ENCODE results near the gene USP48.
"Not testable (repeated sequence)": the region's sequence is repeated elsewhere in the genome, so short reads cannot be mapped to it uniquely, and the experiment has no call there.

USP48 gene

GRCh38 chr1:21702780-21703179 is 80.2 kb downstream of the USP48 start:
- no peak overlapping the region for H3K4me3 ChIP-seq (ENCODE audit: low read depth, low read length)

GRCh38 chr1:21701401-21701800 is 81.5 kb downstream of the USP48 start:
- no peak overlapping the region for H3K4me3 ChIP-seq (ENCODE audit: low read depth, low read length)

DNA sequence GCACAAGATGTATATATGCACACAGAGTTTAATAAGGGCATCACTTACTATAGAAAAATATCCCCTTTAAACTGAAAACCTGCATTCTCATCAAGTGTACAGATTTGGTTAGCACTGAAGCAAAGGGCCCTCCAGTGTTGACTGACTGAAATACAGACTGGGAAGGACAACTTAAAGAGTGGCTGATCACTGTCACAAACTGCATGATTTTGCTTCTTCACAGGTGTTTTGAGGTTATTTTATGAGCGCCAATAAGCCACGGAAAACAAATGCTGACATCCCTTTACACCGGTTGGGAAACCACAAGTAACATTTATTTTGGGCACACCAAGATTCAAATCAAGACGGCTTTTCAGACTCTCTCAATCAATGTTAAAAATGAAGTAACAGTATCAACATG is 82.9 kb downstream of the USP48 start:
- H3K4me3 ChIP-seq (ENCODE audit: low read depth, low read length) = no peak overlapping the region

DNA sequence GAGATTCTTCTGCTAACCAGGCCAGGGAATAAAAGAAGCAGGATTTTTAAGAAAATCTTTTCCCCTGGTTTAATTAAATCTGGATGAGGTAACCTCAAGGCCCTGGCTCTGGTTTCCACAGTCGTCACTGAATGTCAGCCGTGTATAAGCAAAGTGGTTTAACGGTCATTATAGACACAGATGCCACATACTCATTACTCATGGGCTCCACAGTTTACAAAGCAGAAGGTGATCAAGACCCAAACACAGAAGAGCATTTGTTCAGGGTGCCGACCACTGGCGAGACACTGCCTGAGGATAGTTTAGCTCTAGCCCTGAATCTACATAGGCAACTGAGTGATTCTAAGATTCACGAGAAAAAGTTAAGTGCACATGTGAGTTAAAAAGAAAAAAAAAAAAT is 86.0 kb downstream of the USP48 start:
- H3K4me3 ChIP-seq (ENCODE audit: low read depth, low read length) = no peak overlapping the region

GRCh38 chr1:21693732-21694131 is 89.2 kb downstream of the USP48 start:
- no peak overlapping the region for H3K4me3 ChIP-seq (ENCODE audit: low read depth, low read length)

GRCh38 chr1:21691739-21692138 is 91.2 kb downstream of the USP48 start:
- no peak overlapping the region for H3K4me3 ChIP-seq (ENCODE audit: low read depth, low read length)

DNA sequence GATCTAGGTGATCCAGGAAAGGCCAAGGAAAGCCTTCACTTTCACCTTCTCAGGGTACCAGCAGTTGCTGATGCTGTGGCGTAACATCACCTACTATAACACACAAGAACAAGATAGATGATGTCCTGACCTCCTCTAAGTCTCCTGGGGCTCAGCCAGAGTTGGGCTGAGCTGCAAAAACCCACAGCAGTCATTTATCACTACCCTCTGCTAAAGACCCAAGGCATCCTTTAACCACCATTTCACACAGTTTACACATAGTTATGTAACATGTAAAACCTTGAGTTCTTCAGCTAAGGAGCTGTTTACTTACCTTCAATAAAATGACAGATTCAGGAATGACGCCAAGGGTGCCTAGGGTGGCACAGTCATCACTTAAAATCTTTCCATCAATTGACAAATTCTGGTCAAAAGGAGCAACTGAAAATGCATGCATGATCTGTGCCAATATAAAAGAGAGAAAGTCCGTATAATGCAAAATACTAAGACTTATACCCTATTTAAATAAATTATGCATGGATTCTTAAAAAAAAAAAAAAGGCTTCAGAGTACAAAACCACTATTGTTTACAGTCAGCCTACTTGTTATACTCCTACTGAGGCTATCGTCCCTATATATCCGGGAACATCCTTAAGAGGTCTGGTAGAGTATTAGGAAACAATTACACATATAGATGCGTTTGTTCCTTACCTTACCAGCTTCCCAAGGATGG is 93.1 kb downstream of the USP48 start:
- H3K4me3 ChIP-seq (ENCODE audit: low read depth, low read length) = no peak overlapping the region

DNA sequence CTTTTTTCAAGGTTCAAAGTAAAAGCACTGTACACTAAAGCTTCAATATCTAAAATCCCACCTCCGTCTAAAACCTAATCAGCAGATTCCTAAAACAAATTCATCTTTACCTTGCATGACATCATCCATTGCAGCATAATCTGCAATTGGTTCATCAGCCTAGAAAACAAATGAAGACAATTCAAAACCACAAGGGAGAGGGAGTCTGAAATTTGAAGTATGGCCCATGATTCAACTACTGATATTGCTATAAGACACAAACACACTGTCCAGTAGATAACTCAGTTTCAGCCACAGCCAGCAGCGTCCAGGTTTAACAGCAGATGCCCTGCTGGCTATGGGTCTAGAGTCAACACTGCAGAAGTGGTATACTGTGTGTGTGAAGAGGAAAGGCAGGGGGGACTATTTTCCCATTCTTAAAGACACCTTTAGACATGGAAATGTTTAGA is 95.8 kb downstream of the USP48 start:
- H3K4me3 ChIP-seq (ENCODE audit: low read depth, low read length) = no peak overlapping the region

GRCh38 chr1:21685946-21686678 is 96.8 kb downstream of the USP48 start:
- no peak overlapping the region for H3K4me3 ChIP-seq (ENCODE audit: low read depth, low read length)

GRCh38 chr1:21681426-21681825 is 101.5 kb downstream of the USP48 start:
- H3K4me3 ChIP-seq (ENCODE audit: low read depth, low read length) = no peak overlapping the region

GRCh38 chr1:21680918-21681317 is 102.0 kb downstream of the USP48 start:
- H3K4me3 ChIP-seq (ENCODE audit: low read depth, low read length) = no peak overlapping the region

DNA sequence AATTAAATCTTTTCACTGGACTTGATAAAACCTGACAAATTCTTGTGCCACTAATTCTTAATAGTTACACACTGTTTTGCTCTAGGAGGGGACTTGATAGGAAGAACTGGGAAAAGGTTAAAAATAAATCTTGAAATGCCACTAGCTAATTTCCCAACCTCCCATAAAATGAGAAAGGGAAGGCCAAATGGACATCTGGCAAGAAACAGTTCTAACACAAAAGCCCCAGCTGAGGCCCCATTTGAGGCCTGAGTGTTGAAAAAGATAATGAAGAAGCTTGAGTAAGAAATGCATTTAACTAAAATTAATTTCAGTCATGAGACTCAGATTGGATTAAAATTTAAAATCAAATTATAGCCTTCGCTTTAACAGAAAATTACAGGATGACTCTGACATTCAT is 102.6 kb downstream of the USP48 start:
- H3K4me3 ChIP-seq (ENCODE audit: low read depth, low read length) = no peak overlapping the region

GRCh38 chr1:21677168-21677567 is 105.8 kb downstream of the USP48 start:
- no peak overlapping the region for H3K4me3 ChIP-seq (ENCODE audit: low read depth, low read length)

GRCh38 chr1:21674957-21675356 is 108.0 kb downstream of the USP48 start:
- H3K4me3 ChIP-seq (ENCODE audit: low read depth, low read length) = no peak overlapping the region

GRCh38 chr1:21673853-21674252 is 109.1 kb downstream of the USP48 start:
- H3K4me3 ChIP-seq (ENCODE audit: low read depth, low read length) = not testable (repeated sequence)

- no peak overlapping the region for H3K4me3 ChIP-seq (ENCODE audit: low read depth, low read length)
Measured at GRCh38 chr1:21673277-21673780, 109.6 kb downstream of the USP48 start.

DNA sequence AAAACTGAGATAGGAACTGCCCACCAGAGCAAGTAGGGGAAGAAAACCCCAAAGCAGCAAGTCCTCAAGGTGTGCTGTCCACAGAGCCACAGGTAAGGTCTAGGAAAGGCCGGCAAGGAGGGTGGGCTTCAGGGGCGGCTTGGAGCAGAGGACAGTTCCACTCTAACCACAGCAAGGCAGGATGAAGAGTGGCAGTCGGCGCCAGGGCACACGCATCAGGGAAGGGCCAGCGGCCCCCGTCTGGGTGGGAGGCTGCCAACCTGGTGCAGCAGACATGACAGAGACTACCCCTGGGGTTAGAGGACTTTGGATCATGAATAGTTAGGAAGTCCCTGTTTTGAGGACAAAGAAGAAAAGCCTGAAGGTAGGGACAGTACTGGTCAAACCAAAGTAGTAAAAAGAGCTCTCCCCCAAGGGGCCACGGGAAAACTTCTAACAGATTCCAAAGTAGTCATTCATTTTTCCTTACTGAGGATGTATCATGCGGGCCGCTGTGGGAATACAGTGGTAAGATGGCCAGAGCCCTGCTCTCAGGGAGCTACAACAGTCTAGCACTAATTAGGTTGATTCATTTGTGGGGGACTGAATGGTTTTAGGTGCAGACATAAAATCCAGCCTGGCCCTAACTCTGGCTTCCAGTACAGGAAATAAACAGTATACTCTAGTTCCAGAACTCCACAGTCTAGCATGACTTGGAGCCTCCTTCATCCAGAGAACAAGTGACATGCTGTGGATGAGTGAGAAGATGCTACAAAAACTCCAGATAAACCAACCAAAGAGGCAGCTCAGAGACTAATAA is 110.3 kb downstream of the USP48 start:
- H3K4me3 ChIP-seq (ENCODE audit: low read depth, low read length) = no peak overlapping the region

DNA sequence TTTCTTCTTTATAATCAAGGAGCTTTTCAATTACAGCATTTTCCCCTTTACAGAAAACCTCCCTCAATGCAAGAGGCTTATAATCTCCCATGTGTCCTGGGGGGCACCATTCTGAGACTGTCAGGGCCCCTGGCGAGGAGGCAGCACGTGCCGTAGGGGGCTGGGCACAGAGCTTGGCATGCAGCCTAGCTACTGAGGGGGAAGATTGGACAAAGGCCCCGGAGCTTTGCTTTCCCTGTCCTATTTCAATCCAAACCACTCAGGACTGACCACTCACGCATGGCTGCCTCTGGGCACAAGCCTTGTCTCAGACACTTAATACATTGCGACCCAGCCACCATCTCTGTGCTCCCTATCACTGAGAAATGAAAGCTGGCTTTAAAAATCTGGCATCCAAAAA is 111.0 kb downstream of the USP48 start:
- H3K4me3 ChIP-seq (ENCODE audit: low read depth, low read length) = no peak overlapping the region

- H3K4me3 ChIP-seq (ENCODE audit: low read depth, low read length) = no peak overlapping the region
Measured at GRCh38 chr1:21670956-21671902, 111.7 kb downstream of the USP48 start.
